Testis (tissue), 3 donors: ENCODE results near the gene LNX2. TPM values are rescaled to one million over a fixed set of nuclear protein-coding genes. Genes with fewer than 3 reads are reported as not detected.

Experiments used
- DNase-seq: peaks from one replicate; pipeline ENCODE4 v3.0.0-alpha.2; 2019
- H3K27ac ChIP-seq, 2 donors: fragments of 200-600 bp; sonication (generic); one replicate each; pipeline ENCODE4 v1.5.1; 2019
- H3K27me3 ChIP-seq: fragments of 200-600 bp; sonication (generic); one replicate; pipeline ENCODE4 v1.5.1; 2019
- H3K36me3 ChIP-seq: fragments of 200-600 bp; sonication (generic); one replicate; pipeline ENCODE4 v1.5.1; 2017; ENCODE audit warnings: low read depth; ENCODE audit errors: missing control alignments
- H3K4me1 ChIP-seq: fragments of 200-600 bp; sonication (generic); one replicate; pipeline ENCODE4 v1.5.1; 2019
- H3K4me3 ChIP-seq, 2 donors: fragments of 200-600 bp; sonication (generic); one replicate each; pipeline ENCODE4 v1.5.1; 2017 to 2019
- H3K9me3 ChIP-seq: fragments of 200-600 bp; sonication (generic); one replicate; pipeline ENCODE4 v1.5.1; 2017
- CTCF ChIP-seq, 3 experiments: fragments of 450-650 bp in 2 of 3; fragments of 200-600 bp in 1 of 3; sonication (generic) in 1 of 3; IDR thresholded peaks; one replicate each; pipeline ENCODE4 v1.5.1; 2016 to 2019; ENCODE audit warnings: antibody characterized with exemption in 3 of 3, mild to moderate bottlenecking in 2 of 3, moderate library complexity in 1 of 3
- POLR2A ChIP-seq: fragments of 450-650 bp; IDR thresholded peaks from one replicate; pipeline ENCODE4 v1.6.1; 2017; ENCODE audit warnings: antibody characterized with exemption, mild to moderate bottlenecking, moderate library complexity
- WGBS, 2 donors: methylation state at CpG; one replicate each; pipeline ENCODE4 v1.1.5; 2018; 5-methylcytosine and 5-hydroxymethylcytosine counted together
- intact Hi-C: fragments of 100-400 bp; cut with DNase I; formaldehyde crosslinking; loops from one replicate; pipeline ENCODE4 v1.15.1; 2023; ENCODE audit warnings: low total_unique reads
- polyA plus RNA-seq: library from polyadenylated mRNA; stranded (reverse); fragments of 350-450 nt; fragmentation: Illumina TruSeq; extraction: RNeasy Lipid Tissue Mini Kit (QIAGEN cat#74804); gene quantifications from one replicate; pipeline ENCODE4 v1.2.3, GENCODE V29; 2014; ENCODE audit warnings: low read depth, low replicate concordance; ENCODE audit not compliant: insufficient read depth
- total RNA-seq, 2 donors: library from RNA; depleted of rRNA; stranded (reverse); fragments of >200 nt; gene quantifications; one replicate each; pipeline ENCODE4 v1.2.3, GENCODE V29; 2016

Gene LNX2
- total and polyA plus RNA-seq, 3 donors from 2014 or later, result 22.5 to 39.6 (median 34.6) TPM

- 0% methylated on average over 41 to 67 of the region's 71 CpGs for WGBS, 2 donors
- peak; percentile 87 for DNase-seq
- TF ChIP-seq POLR2A (peak; percentile 3), CTCF (IDR thresholded peaks at IDR 0.05) (no peak)
Measured at GRCh38 chr13:27621366-27622101, 1.2 kb upstream of the LNX2 start, which contains the start of gene POLR1D. TSS of gene POLR1D (plus strand) at chr13:27621892. CDS start at chr13:27621984, 92 bp downstream.

GRCh38 chr13:27621116-27621365 is 712 bp upstream of the LNX2 start:
- intact Hi-C loops, result no loop called here
- Histone ChIP-seq H3K36me3 (no peaks in the 10 kb centered on the region), H3K4me3 (peak overlapping the region; percentile 66 to 94), H3K27me3 (no peaks in the 10 kb centered on the region), H3K9me3 (no peaks in the 10 kb centered on the region), H3K27ac (peak overlapping the region; percentile 90 to 98), H3K4me1 (peaks cover 18% of the 10 kb centered on the region)
- no peak for DNase-seq
- TF ChIP-seq POLR2A (no peak), CTCF (IDR thresholded peaks at IDR 0.05) (no peak)
- 0% methylated on average over 8 of the region's 8 CpGs for WGBS, 2 donors

More at GRCh38 chr13:27621366-27622101, 1.2 kb upstream of the LNX2 start, which contains the start of gene POLR1D:
- H3K4me1 ChIP-seq, result peaks cover 18% of the 10 kb centered on the region
- H3K9me3 ChIP-seq, result no peaks in the 10 kb centered on the region
- peak within 1 kb of the TSS; percentile 66 to 94 for H3K4me3 ChIP-seq
- no peaks in the 10 kb centered on the region for H3K36me3 ChIP-seq
- peak within 1 kb of the TSS; percentile 90 to 98 for H3K27ac ChIP-seq
- intact Hi-C loops, result no loop called here
- no peaks in the 10 kb centered on the region for H3K27me3 ChIP-seq

GRCh38 chr13:27619728-27620376 is 477 bp downstream of the LNX2 start:
- H3K27ac ChIP-seq, result peak overlapping the region; percentile 90 to 98
- intact Hi-C loops, result no loop called here
- peak; percentile 38 for DNase-seq
- TF ChIP-seq CTCF (IDR thresholded peaks at IDR 0.05) (peak in 2 of 3 experiments; percentile 25 to 34), POLR2A (no peak)
- H3K4me1 ChIP-seq, result peaks cover 18% of the 10 kb centered on the region
- H3K4me3 ChIP-seq, result peak overlapping the region; percentile 66 to 94
- WGBS, 2 donors, result 0% methylated on average over 7 to 34 of the region's 47 CpGs
- H3K9me3 ChIP-seq, result no peaks in the 10 kb centered on the region
- H3K27me3 ChIP-seq, result no peaks in the 10 kb centered on the region
- H3K36me3 ChIP-seq, result no peaks in the 10 kb centered on the region

GRCh38 chr13:27619093-27619727 is 1.1 kb downstream of the LNX2 start:
- intact Hi-C loops, result no loop called here
- peak overlapping the region; percentile 66 to 94 for H3K4me3 ChIP-seq
- H3K4me1 ChIP-seq, result peaks cover 18% of the 10 kb centered on the region
- H3K27me3 ChIP-seq, result no peaks in the 10 kb centered on the region
- TF ChIP-seq POLR2A, result no peak
- no peak for TF ChIP-seq CTCF (IDR thresholded peaks at IDR 0.05)
- WGBS, 2 donors, result 9 to 11% methylated on average over 10 of the region's 10 CpGs
- H3K27ac ChIP-seq, result peak overlapping the region; percentile 90 to 98
- H3K9me3 ChIP-seq, result no peaks in the 10 kb centered on the region
- no peaks in the 10 kb centered on the region for H3K36me3 ChIP-seq
- no peak for DNase-seq
